ENCODE measurements around the gene RAD51B.
"Not testable (repeated sequence)": the region's sequence is repeated elsewhere in the genome, so short reads cannot be mapped to it uniquely, and the experiment has no call there.

Gene RAD51B

DNA sequence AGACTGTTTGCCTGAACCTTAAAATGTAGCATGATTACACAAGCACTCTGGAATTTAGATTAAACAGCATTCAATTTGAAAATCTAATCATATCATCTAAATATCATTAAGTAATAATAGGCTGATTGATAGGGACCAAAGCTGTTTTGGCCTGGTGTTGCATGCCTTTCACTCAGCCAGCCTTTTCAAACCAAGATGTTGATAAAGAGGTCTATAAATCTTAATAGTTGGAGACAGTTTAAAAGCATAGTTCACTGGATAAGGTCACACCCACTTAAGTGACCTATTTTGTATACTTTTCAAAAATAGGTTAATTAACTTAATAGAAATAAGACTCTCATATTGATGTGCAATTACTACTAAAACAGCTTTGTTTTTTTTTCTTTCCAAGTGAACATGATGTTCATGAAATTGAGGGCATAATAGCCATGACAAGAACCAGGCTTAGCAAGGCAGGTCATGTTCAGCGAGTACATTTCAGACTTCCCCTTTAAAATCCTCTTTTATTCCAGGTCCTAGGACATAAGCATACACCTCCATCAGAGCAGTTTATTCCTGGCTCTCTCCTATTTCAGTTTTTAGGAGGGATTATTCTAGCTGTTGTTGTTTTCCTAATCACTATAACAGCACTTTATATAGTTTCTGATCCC lies 349.0 kb downstream of the RAD51B start:
- DNase-seq = no peak
- in situ Hi-C loops (cut with MboI; ENCODE audit: low pct_unique_long_range_greater_than_20kb, low sequenced_read_pairs) = no loop called here

DNA sequence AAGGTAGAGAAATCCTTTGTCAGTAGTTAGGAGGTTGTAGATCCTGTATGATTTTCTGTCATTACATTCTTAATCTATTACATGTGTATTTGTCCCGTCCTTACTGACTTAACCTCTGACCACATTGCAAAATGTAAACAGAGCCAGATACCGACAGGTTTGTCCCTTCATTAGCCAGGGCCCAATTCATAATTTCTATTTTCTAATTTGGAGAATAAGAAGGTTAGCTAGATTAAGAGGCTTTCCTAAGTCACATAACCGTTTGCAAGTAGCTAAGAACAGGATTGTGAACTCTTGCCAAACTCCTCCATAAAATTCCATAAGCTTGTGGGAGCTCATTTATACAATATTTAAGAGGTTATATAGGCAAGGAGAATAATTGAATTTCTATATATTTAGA lies 352.6 kb downstream of the RAD51B start:
- no peak for DNase-seq
- in situ Hi-C loops (cut with MboI; ENCODE audit: low pct_unique_long_range_greater_than_20kb, low sequenced_read_pairs) = no loop called here

DNA sequence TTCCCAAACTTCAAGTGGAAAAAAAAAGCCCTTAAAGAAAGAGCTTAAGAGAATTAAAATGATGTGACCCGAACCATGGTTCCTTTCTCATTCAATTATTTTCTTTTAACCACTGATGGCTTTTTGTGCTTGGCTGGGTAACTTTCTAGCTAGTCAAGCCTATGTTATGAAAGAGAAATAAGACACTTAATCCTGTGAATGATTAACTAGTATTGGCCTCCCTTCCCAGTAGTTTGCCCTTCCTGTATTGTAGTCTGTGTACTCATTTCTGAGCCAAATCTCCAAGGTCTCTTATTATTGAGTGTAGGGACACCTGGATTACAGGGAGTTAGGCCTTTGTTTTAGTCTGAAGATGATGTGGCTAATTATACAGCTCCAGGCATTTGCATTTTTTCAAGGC lies 353.0 kb downstream of the RAD51B start:
- in situ Hi-C loops (cut with MboI; ENCODE audit: low pct_unique_long_range_greater_than_20kb, low sequenced_read_pairs) = no loop called here
- no peak for DNase-seq

DNA sequence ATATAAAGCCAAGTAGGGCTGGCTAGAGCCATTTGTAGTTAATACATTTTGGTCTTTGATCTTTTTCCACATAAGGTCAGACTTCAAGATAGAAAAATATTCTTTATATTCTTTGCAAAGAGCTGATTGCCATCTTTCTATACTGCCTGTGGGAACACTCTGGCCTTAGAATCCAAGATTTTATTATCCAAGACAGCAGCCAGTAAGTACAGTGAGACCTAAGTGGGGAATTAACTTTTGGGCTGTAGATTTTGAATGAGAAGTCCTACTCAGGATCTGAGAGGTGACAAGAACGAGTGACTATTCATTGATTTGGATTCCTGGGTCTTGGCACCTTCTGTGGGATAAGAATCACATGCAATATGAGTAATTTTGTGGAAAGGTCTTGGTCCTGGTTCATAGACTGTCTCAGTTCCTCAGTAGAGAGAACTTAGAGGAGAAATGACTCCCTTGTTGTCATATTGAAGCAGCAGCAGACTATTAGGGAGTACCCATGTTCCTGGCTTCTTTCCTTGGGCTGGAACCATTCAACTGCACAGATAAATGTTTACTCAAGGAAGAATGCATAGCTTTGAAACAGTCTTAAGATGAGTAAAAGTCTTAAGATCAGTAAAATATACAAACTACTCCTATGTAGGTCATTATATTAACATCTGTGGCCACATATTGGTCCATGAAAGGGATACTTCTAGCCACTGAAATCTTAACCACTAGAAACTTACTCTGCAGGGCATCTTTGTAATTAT lies 353.8 kb downstream of the RAD51B start:
- in situ Hi-C loops (cut with MboI; ENCODE audit: low pct_unique_long_range_greater_than_20kb, low sequenced_read_pairs) = no loop called here
- DNase-seq = no peak

DNA sequence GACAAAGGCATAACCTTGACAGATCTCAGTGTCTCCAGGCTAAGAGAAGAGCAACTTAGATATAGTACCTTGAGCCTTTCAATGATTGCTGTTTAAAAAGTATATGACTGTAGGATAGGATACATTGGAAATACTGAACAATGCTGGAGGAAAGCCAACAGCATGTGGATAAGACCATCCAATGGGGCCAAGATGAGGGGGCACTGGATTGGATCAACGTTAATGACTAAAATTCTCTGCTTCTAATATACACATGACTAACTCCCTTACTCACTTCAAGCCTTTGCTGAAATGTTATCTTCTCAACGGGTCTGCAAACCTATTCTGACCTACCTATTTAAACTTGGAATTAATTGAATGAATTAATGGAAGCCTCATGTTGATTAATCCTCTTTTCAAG lies 354.9 kb downstream of the RAD51B start:
- DNase-seq = no peak
- in situ Hi-C loops (cut with MboI; ENCODE audit: low pct_unique_long_range_greater_than_20kb, low sequenced_read_pairs) = no loop called here

DNA sequence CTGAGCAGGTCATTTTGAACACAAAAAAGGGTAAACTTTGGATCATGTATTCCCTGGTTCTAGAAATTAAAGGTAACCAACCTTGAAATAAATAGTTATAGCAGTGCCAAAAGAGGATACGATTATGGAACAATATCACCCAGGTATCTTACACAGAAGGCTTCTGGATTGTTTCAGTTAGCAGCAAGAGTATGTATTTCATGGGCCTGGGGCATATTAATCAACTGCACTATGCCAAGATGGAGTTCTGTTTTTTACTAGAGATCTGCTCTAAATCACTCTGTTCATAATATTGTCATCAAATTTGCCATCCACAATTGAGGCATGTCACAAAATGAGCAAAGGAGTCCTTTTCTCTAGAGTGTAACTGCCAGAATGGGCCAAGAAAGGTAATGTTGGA lies 357.1 kb downstream of the RAD51B start:
- DNase-seq = no peak
- in situ Hi-C loops (cut with MboI; ENCODE audit: low pct_unique_long_range_greater_than_20kb, low sequenced_read_pairs) = no loop called here

DNA sequence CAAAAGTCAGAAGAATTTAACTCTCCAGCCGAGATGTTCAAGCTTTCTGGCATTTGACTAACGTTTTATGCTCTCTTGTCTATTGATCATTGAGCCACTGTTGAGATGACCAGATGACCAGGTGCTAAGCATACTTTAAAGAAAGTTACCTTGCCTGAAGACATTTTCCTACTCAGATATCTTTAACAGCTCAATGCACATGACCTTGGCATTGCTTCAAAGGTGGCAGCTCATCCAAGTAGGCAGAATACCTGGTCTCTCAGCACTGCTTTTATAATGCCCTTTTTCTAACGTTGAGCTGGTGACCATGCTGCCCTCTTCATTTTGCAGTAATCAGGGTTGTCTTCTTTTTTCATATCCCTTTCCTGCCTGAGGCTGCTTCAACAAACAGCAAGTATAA lies 358.1 kb downstream of the RAD51B start:
- in situ Hi-C loops (cut with MboI; ENCODE audit: low pct_unique_long_range_greater_than_20kb, low sequenced_read_pairs) = no loop called here
- DNase-seq = no peak

GRCh38 chr14:68178282-68178681 lies 358.7 kb downstream of the RAD51B start:
- DNase-seq = no peak
- in situ Hi-C loops (cut with MboI; ENCODE audit: low pct_unique_long_range_greater_than_20kb, low sequenced_read_pairs) = no loop called here

DNA sequence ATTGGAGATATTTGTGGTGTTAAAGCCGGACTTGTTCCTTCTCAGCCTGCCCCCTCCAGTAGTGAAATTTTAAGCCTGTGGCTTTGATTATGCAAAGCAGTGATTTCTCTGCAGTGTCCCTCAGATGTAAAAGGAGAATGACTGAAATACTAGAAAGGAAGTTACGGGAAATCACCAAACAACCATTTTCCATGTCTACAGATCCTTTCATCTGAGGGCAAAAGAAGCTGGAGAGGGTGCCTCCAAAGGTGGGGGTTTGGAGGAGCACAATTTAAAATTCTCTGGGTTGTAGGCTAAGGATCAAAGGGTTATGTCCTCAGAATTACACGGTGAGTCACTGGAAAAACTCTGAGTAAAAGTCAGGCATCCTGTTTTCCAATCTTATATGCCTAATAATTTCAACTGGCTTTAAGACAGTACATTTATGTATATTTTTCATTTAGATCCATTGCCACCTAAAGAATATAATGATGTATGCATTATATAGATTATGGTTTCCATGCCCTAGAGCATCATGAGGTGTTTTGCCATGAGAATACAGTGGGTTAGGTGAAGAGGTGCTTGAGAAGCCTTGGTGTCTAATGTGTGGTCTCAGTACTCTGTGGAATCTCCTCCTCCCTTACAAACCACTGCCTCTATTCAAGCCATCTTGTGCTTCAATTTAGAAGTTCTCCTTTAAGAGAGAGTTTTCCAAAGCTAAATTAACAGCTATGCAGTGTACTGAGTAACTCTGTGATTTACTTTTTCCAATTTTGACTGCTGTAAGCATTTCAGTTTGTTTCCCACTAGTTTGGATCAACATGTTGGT lies 362.1 kb downstream of the RAD51B start:
- in situ Hi-C loops (cut with MboI; ENCODE audit: low pct_unique_long_range_greater_than_20kb, low sequenced_read_pairs) = no loop called here
- no peak for DNase-seq

GRCh38 chr14:68182492-68182891 lies 362.9 kb downstream of the RAD51B start:
- in situ Hi-C loops (cut with MboI; ENCODE audit: low pct_unique_long_range_greater_than_20kb, low sequenced_read_pairs) = no loop called here
- DNase-seq = no peak

DNA sequence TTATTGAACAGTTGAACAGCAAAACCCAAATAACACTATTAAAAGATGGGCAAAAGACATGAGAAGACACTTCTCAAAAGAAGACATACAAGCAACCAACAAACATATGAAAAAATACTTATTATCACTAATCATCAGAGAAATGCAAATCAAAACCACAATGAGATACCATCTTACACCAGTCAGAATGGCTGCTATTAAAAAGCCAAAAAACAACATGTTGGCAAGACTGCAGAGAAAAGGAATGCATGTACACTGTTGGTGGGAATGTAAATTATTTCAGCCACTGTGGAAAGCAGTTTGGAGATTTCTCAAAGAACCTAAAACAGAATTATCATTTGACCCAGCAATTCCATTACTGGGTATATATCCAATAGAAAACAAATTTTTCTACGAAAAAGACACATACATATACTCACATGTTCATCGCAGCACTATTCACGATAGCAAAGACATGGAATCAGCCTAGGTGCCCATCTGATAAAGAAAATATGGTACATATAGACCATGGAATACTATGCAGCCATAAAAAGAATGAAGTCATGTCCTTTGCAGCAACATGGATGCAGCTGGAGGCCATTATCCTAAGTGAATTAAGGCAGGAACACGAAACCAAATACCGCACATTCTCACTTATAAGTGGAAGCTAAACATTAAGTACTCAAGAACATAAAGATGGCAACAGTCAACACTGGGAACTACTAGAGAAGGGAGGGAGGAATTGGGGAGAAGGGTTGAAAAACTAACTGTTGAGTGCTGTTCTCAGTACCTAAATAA lies 367.1 kb downstream of the RAD51B start:
- in situ Hi-C loops (cut with MboI; ENCODE audit: low pct_unique_long_range_greater_than_20kb, low sequenced_read_pairs) = not testable (repeated sequence)

GRCh38 chr14:68188174-68188573 lies 368.6 kb downstream of the RAD51B start:
- in situ Hi-C loops (cut with MboI; ENCODE audit: low pct_unique_long_range_greater_than_20kb, low sequenced_read_pairs) = no loop called here
- no peak for DNase-seq

More for the DNA sequence above, 367.1 kb downstream of the RAD51B start:
- DNase-seq = not testable (repeated sequence)

GRCh38 chr14:68190032-68190431 lies 370.5 kb downstream of the RAD51B start:
- DNase-seq = no peak
- in situ Hi-C loops (cut with MboI; ENCODE audit: low pct_unique_long_range_greater_than_20kb, low sequenced_read_pairs) = no loop called here

DNA sequence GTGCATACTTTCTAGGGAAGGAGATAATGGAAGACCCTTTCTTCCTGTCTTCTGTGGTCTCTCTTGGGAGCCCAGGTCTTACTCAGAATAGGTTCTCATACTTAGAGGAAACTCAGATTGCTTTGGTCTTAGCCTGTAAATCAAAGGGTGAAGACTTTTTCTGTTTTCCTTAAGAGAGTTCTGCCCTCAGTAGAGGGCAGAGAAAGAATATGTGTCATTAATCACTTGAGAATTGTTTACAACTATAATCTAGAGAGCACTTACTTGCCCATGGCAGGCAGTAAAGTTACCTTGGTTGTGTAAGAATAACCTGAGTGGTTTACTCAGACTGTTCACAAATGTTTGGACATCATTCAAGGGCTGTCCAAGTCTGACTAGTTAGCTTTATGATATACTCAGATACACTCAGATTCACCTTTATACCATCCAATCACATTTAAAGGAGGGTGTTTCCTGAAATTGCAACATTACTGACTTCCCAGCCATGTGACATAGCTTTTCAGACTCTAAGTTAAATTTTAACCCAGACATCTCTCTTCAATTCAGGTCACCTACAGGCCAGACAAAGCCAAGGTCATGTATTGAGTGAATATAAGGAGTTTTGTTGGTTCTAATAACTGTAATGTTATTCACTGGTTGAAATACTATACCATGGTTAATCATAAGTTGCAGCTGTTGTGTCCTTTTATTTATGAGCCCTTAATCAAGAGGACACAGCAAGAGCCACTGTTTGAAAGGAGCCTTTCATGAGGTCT lies 372.2 kb downstream of the RAD51B start:
- no peak for DNase-seq
- in situ Hi-C loops (cut with MboI; ENCODE audit: low pct_unique_long_range_greater_than_20kb, low sequenced_read_pairs) = no loop called here

DNA sequence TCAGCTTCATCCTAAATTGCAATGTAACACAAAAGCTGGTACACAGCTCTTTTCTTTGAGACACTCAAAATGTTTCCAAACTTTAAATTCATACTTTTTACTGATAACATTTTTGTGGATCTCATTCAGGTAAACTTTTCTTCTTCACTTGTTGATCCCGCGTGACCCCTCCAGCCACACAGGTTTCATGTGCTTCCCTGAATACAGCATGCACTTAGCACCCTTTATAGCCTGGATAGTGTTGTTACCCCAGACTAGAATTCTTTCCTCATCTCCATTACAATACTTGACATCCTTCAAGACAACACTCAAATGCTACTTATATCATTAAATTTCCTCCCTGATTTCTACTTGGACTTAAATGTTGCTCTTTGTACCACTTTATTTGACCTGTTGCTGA lies 373.4 kb downstream of the RAD51B start:
- in situ Hi-C loops (cut with MboI; ENCODE audit: low pct_unique_long_range_greater_than_20kb, low sequenced_read_pairs) = no loop called here
- no peak for DNase-seq

DNA sequence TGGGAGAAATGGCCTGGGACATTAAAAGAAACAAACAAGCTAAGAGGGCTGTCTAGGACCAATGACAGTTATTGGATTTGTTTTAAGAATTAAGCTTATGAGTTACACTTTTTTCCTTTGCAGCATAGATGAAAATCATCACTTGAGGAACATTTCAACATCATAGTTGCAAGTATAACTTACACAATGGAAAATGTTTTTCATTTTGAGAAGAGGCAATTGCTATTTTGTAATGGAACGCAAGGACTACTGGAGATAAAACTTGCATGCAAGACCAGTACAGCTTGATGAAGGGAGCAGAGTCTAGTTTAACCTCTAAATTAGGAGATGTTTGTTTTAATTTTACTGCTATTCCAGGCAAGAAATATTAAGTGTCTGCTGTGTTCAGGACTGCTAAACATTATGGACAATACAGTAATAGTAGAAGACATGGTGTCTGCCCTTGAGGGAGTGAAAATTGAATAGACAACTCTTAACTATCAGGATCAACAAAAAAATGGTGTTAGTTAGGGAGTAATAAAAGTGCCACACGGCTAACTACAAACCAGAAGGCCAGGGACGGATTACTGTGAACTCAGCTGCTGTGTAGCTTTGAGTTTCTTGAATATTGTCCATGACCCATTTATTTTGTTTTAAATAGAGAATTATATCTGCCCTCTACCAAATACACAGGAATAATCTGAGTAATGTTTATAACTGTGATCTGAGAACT lies 374.5 kb downstream of the RAD51B start:
- in situ Hi-C loops (cut with MboI; ENCODE audit: low pct_unique_long_range_greater_than_20kb, low sequenced_read_pairs) = no loop called here
- no peak for DNase-seq

GRCh38 chr14:68195126-68195525 lies 375.5 kb downstream of the RAD51B start:
- DNase-seq = no peak
- in situ Hi-C loops (cut with MboI; ENCODE audit: low pct_unique_long_range_greater_than_20kb, low sequenced_read_pairs) = no loop called here
